NCI-H460 (cell line): Measurements from ENCODE around the gene RAPGEF2. TPM values are rescaled to one million over a fixed set of nuclear protein-coding genes. Genes with fewer than 3 reads are reported as not detected.
"Not testable (repeated sequence)": the region's sequence is repeated elsewhere in the genome, so short reads cannot be mapped to it uniquely, and the experiment has no call there.

Source experiments
- DNase-seq: peaks from one replicate; pipeline ENCODE4 v3.0.0-alpha.2; 2016; ENCODE audit warnings: low read depth; ENCODE audit errors: extremely low read depth
- total RNA-seq: library from RNA; depleted of rRNA; stranded (reverse); fragments of >200 nt; shearing (Covaris generic); gene quantifications from 2 replicates; pipeline ENCODE4 v1.2.3, GENCODE V29; 2014

RAPGEF2 gene
- total RNA-seq, 1 experiment from 2014 or later: 69.5 TPM

- no peak for DNase-seq
Measured at GRCh38 chr4:159349332-159349731, 246.5 kb downstream of the RAPGEF2 start.

GRCh38 chr4:159352609-159353008 lies 249.7 kb downstream of the RAPGEF2 start:
- no peak for DNase-seq

DNA sequence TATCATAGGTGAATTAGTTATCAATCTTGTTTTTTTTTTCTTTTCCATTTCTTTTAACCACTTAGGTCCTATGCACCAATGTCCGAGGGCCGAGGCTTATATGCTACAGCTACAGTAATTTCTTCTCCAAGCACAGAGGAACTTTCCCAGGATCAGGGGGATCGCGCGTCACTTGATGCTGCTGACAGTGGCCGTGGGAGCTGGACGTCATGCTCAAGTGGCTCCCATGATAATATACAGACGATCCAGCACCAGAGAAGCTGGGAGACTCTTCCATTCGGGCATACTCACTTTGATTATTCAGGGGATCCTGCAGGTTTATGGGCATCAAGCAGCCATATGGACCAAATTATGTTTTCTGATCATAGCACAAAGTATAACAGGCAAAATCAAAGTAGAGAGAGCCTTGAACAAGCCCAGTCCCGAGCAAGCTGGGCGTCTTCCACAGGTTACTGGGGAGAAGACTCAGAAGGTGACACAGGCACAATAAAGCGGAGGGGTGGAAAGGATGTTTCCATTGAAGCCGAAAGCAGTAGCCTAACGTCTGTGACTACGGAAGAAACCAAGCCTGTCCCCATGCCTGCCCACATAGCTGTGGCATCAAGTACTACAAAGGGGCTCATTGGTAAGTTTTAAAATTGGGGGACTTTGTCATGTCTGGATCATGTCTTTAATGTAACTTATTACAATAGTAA lies 250.7 kb downstream of the RAPGEF2 start:
- no peak for DNase-seq

GRCh38 chr4:159355466-159355865 lies 252.6 kb downstream of the RAPGEF2 start:
- DNase-seq: no peak

GRCh38 chr4:159357350-159357749 lies 254.5 kb downstream of the RAPGEF2 start:
- DNase-seq: no peak

DNA sequence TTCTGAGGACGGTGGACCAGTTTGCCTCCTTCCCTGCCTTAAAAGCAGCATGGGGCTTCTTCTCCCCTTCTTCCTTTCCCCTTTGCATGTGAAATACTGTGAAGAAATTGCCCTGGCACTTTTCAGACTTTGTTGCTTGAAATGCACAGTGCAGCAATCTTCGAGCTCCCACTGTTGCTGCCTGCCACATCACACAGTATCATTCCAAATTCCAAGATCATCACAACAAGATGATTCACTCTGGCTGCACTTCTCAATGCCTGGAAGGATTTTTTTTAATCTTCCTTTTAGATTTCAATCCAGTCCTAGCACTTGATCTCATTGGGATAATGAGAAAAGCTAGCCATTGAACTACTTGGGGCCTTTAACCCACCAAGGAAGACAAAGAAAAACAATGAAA lies 255.3 kb downstream of the RAPGEF2 start:
- DNase-seq: no peak

DNA sequence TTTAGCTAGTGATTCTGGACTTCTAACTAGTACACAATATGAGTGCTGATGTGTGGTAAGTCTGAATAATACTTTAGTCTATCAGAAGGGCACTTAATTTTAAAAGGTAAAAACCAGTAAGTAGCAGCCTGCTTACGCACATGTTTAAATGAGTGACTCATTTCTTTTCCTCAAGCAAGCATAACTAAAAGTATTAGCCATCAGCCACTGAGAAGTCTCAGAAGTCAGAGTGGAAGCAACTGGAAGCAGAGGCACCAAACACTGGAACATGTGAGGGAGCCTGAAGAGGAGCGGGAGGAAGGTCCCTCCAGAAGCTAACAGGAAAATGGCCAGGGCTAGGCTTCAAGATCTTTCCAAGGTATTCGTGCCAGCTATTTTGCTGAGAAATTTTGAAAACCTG lies 257.7 kb downstream of the RAPGEF2 start:
- no peak for DNase-seq

DNA sequence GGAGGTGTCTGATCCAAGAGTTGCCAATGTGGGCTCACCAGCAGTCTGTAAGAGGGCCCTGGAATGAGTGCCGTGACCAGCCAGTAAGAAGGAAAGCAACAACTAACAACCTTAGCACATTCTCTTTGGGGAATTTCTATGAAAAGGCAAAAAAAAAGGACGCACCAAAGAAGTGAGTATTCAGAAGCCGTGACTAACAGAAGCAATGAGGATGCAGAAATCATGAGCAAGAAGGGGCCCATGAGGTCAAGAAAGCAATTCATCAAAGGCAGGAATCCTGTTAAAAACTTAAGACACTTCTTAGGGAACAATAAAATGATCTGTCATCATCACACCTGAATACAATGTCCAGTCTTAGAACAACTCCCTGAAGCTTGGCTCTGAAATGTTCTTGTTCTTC lies 260.5 kb downstream of the RAPGEF2 start:
- DNase-seq: no peak

DNA sequence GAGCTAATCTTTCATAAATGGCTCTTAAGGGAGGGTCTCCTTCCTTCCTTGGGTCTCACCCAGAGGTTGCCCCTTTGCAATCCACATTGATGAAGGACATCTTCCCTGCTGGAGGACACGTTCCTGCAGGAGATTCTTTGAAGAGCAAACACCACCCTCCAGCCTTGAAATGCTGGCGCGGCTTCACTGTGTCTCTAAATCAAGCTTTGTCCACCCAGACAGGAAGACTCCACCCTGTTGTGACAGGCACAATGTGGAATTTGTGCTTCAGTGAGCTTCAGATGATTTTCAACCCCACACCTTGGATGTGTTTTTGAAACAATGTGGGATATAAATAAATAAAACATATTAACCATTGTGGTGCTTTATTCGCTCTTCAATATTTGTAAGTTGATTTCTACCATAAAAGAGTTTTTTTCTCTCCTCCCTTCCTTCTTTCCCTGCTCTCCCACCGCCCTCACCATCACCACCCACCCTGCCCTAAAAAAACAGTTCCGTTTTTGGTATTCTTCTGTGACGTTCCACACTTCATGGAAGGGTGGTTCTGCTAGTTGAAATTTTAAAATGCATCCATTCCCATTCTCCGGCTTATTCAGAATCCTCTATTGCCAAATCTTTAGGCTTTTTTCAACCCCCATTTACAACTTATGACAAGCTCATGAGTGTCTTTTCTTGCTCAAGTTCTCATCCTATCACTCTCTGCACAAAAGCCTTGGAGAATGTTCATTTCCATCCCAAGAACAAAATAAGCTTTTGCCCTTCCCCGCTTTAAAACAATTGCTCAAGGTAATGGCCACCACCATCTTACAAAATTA lies 264.3 kb downstream of the RAPGEF2 start:
- peak; percentile 26 for DNase-seq

DNA sequence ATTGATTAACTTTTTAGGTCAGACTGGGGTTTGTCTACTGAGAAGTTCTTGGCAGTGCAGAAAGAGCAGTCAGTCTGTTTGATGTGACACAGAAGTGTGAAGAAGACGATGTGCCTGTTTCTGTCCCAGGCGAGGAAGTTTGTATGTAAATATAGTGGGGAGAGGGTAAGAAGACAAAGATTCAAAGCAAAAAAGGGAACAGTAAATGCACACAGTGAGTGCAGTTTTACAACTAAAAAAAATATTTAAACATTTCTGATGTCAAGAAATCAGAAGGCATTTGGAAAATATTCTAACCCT lies 264.9 kb downstream of the RAPGEF2 start:
- no peak for DNase-seq

DNA sequence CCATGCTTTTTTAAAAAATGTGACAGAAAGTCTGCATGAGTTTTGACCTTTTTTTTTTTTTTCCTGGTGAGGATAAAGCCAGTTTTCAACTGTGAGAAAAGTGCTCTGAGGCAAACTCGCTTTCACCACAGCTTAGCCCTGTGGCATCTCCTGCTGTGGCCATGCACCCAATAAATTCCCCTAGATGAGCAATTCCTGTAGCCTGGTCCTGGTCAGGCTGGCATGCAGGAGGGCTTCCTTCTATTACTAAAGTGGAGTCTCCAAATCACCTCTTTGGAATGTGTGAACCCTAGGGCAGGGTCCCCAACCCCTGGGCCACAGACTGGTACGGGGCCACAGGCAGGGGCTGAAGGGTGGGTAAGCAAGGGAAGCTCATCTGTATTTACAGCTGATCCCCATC lies 265.4 kb downstream of the RAPGEF2 start:
- no peak for DNase-seq

DNA sequence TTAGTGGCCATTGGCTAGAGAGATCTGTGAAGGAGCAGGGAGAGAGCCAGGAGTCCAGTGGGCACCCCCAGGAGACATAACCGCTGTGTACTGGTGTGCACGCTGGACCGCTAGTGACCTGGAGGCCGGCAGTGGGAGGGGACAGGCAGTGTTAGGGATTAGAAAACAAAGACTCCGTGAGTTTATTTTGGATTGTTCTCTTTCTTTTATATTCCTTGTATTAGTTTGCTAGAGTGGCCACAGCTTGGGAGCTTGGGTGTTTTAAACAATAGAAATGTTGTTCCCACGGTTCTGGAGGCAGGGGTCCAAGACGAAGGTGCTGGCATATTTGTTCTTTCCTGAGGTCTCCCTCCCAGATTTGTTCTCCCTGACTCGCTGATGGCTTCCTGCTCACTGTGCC lies 266.4 kb downstream of the RAPGEF2 start:
- no peak for DNase-seq

DNA sequence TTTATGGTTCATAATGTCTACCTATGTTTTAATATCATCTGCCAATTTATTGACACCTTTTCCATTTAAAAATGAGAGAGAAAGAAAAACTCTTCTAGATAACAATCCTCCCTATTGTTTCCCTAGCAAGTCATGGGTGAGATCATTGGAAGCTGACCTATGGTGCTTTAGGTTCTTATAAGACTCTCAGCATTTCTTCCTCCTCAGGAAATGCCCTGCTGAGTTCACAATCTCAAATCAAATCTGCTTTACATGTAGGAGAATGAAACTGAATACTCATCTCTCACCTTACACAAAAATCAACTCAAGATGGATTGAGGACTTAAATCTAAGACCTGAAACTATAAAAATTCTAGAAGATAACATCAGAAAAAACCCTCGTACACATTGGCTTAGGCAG lies 267.4 kb downstream of the RAPGEF2 start:
- no peak for DNase-seq

DNA sequence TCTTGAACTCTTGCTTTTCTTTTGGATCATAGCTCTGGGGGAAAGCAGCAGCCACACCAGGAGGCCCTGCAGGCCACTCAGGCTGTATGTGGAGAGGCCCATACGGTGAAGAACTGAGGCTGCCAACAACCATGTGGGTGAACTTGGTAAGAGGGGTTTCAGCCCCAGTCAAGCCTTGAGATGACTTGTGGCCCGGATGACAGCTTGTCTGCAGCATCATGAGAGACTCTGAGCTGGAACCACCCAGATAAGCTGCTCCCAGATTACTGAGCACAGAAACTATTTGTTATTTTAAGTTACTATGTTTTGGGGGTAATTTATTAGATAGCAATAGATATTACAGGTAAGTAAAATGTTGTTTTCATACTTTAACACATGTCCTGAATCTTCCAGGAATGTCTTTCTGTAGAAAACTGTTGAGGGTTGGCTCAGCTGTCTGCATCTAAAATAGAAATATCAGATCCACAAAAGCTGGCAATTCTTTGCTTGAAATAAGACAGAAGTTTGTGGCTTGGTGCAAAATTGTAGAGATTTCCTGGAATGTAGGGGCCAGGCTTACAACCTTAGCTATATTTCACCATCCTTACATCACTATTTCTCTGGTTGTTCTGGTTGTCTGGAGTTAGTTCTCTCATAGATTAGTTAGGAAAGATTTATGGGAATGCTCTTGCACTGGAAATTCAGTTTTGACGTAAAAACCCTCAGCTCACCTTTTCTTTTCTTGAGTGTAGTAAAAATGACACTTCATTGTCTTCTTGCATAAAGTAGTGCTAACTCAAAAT lies 272.1 kb downstream of the RAPGEF2 start:
- DNase-seq: no peak

- no peak for DNase-seq
Measured at GRCh38 chr4:159376289-159376688, 273.4 kb downstream of the RAPGEF2 start.

DNA sequence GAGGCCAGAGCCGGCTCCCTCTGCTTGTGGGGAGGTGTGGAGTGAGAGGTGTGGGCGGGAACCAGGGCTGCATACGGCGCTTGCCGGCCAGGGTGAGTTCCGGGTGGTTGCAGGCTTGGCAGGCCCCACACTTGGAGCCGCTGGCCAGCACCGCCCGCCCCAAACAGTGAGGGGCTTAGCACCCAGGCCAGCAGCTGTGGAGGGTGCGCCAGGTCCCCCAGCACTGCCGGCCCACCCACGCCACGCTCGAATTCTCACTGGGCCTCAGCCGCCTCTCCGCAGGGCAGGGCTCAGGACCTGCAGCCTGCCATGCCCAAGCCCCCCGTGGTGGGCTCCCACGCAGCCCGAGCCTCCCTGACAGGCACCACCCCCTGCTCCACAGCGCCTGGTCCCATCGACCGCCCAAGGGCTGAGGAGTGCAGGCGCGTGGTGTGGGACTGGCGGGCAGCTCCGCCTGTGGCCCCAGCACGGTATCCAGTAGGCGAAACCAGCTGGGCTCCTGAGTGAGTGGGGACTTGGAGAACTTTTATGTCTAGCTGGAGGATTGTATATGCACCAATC lies 275.3 kb downstream of the RAPGEF2 start:
- no peak for DNase-seq

DNA sequence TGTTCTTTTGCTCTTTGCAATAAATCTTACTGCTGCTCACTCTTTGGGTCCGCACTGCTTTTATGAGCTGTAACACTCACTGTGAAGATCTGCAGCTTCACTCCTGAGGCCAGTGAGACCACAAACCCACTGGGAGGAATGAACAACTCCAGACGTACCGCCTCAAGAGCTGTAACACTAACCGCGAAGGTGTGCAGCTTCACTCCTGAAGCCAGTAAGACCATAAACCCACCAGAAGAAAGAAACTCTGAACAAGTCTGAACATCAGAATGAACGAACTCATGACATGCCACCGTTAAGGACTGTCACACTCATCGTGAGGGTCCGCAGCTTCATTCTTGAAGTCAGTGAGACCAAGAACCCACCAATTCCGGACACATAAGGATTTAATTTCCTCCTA lies 276.2 kb downstream of the RAPGEF2 start:
- DNase-seq: not testable (repeated sequence)

GRCh38 chr4:159379836-159380235 lies 277.0 kb downstream of the RAPGEF2 start:
- no peak for DNase-seq

DNA sequence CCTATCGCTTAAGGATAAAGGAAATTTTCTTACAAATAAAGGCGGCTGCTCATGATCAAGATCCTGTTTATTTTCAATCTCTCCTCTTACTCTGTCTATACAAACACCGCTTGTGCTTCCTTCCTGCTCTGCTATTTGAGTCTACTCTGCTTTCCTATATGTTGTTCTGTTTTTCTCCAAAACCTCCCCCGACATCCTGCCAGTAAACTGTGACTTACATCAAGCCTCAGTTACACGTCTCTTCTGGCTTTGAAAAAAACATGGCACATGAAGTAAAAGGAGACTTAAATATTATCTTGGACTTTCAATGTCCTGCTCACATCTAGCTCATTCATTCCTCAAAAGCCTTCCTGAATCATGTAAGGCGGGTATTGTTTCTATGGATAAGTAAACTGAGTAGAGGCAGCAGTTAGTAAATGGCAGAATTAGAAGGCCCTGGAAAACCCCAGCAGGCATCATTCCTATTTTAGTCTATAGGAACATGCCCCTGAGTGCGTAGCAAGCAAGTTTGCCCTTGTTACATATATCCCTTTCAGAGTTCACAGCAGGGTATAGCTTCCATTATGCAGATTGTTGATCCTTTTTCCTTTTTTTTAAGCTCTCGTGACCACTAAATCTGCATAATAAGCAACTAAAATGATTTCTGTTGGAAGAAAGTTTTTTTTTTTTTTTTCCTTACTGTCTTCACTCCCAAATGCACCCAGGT lies 280.1 kb downstream of the RAPGEF2 start:
- DNase-seq: no peak

DNA sequence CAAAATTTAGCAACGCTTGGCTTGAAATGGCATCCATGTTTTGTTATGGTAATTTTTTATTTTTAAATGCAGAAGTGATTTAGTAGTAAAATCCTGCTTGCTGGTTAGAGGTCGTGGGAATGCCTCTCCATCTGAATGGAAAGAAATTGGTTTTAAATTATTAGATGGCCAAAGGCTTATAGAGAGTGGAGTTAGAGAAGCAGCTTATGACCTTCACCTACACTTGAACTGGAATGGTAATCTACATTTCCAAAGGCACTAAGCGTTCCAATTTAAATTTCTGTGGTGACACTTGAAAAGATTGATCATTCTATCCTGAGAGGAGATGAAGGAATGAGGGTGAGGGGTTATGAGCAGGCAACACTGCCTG lies 280.7 kb downstream of the RAPGEF2 start:
- DNase-seq: no peak

DNA sequence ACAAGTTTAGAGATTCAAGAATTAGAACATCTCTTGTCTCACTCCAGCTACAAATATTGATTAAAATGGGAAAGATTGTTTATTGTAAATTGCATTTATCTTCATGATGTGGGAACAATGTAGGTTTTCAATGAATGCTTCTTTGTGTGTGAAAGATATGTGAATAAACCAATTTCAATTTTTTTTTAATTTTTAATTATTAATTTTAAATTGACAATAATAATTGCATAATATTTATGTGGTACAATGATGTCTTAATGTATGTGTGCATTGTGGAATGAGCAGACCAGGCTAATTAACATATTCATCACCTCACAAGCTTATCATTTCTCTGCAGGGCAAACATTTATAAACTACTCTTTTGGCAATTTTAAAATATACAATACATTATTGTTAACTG lies 281.1 kb downstream of the RAPGEF2 start:
- no peak for DNase-seq
